ENCODE measurements around the gene TNFRSF14.

TNFRSF14 gene

DNA sequence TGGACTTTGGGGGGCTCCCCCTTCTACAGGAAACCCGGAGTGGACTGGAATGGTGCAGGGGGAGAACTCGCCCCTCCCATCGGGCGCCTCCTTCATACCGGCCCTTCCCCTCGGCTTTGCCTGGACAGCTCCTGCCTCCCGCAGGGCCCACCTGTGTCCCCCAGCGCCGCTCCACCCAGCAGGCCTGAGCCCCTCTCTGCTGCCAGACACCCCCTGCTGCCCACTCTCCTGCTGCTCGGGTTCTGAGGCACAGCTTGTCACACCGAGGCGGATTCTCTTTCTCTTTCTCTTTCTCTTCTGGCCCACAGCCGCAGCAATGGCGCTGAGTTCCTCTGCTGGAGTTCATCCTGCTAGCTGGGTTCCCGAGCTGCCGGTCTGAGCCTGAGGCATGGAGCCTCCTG is at the start of gene TNFRSF14:
TNFRSF14 (plus strand) TSS at position 95 of the 401 bp plus-strand sequence; CDS start at position 389, 294 bp downstream.
- in situ Hi-C loops (cut with HindIII; ENCODE audit: low sequenced_read_pairs): no loop called here
- DNase-seq (ENCODE audit: low read depth): no peak
- TF ChIP-seq CTCF (IDR thresholded peaks at IDR 0.05; ENCODE audit: low read depth, low read length, missing control alignments): no peak
- peak within 1 kb of the TSS; percentile 35 for H3K4me3 ChIP-seq (ENCODE audit: low read depth, low read length)

DNA sequence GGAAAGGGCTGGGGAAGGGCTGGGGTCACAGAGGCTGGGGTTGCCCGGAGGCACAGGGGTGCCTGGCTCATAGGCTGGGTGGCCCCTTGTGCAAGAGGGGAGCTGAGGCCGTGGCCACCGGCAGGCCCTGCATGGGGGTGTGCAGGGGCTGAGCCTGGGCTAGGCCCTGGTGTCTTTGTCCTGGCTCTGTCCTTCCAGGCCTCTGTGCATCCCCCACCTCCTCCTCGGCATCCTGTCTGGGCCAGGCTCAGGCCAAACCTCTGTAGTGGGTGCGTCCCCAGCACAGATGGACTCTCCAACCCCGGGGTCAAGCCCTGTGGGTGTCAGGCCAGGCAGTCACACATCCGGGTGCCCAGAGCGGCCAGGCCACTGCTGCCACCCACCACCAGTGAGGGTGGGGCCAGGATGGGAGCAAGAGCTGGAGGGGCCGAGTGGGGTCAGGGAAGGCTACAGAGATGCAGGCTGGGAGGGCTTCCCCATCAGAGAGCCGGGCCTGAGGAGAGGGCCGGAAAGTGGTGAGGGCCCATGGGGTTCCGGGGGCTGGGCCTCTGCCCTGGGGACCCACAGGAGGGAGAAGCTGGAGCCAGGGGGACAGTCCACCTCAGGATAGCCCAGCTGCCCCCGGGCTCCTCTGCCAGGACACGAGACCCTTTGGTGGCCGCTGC is 49.1 kb upstream of the TNFRSF14 start:
- DNase-seq (ENCODE audit: low read depth): no peak
- in situ Hi-C loops (cut with HindIII; ENCODE audit: low sequenced_read_pairs): no loop called here
- no peak for TF ChIP-seq CTCF (IDR thresholded peaks at IDR 0.05; ENCODE audit: low read depth, low read length, missing control alignments)
- no peak overlapping the region for H3K4me3 ChIP-seq (ENCODE audit: low read depth, low read length)

DNA sequence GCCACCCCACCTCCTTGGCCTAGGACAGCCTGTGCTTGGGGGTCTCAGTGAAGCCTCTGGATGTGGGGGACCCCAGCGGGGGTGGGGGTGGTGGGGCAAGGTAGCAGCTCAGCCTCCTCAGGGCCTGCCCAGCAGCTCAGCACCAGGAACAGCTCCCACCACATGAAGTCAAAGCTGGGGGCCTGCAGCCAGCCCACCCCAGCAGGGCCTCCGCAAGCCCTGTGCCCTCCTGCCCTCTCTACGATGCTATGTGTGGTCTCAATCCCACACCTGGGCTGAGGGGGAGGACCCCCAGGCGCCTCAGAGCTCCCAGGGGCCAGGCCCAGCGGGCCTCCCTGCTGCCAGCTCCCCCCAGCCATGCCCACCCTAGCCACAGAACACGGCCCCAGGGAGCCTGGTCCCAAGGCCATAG is 48.4 kb upstream of the TNFRSF14 start:
- no peak for DNase-seq (ENCODE audit: low read depth)
- H3K4me3 ChIP-seq (ENCODE audit: low read depth, low read length): no peak overlapping the region
- in situ Hi-C loops (cut with HindIII; ENCODE audit: low sequenced_read_pairs): no loop called here
- no peak for TF ChIP-seq CTCF (IDR thresholded peaks at IDR 0.05; ENCODE audit: low read depth, low read length, missing control alignments)

DNA sequence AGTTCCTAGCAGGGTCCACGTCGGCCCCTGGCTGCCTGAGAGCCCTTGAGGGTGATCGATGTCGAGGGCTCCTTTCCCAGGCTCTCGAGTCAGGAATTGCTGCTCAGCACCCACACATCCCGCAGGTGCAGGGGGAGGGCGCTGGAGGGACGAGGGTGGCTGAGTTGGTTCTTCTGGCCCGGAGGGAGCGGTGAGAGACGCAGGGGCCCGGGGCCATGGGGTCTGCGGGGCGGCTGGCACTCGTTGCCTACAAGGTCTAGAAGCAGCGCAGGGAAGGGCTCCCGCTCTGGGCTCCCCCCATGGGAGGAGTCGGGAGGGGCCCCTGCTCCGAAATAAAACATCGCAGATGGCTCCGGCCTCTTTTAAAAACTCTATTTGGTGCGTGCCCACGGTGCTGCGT is 48.0 kb upstream of the TNFRSF14 start:
- DNase-seq (ENCODE audit: low read depth): no peak
- H3K4me3 ChIP-seq (ENCODE audit: low read depth, low read length): no peak overlapping the region
- no peak for TF ChIP-seq CTCF (IDR thresholded peaks at IDR 0.05; ENCODE audit: low read depth, low read length, missing control alignments)
- in situ Hi-C loops (cut with HindIII; ENCODE audit: low sequenced_read_pairs): no loop called here

GRCh38 chr1:2508751-2509150 is 47.4 kb upstream of the TNFRSF14 start:
- no peak for DNase-seq (ENCODE audit: low read depth)
- TF ChIP-seq CTCF (IDR thresholded peaks at IDR 0.05; ENCODE audit: low read depth, low read length, missing control alignments): no peak
- no peak overlapping the region for H3K4me3 ChIP-seq (ENCODE audit: low read depth, low read length)
- in situ Hi-C loops (cut with HindIII; ENCODE audit: low sequenced_read_pairs): no loop called here

GRCh38 chr1:2509589-2509988 is 46.6 kb upstream of the TNFRSF14 start:
- TF ChIP-seq CTCF (IDR thresholded peaks at IDR 0.05; ENCODE audit: low read depth, low read length, missing control alignments): no peak
- in situ Hi-C loops (cut with HindIII; ENCODE audit: low sequenced_read_pairs): no loop called here
- no peak overlapping the region for H3K4me3 ChIP-seq (ENCODE audit: low read depth, low read length)

More at GRCh38 chr1:2509589-2509988, 46.6 kb upstream of the TNFRSF14 start:
- DNase-seq (ENCODE audit: low read depth): no peak

All from astrocyte of the cerebellum (primary cell).